ENCODE results near the gene CYP17A1.

Gene CYP17A1, protein sequence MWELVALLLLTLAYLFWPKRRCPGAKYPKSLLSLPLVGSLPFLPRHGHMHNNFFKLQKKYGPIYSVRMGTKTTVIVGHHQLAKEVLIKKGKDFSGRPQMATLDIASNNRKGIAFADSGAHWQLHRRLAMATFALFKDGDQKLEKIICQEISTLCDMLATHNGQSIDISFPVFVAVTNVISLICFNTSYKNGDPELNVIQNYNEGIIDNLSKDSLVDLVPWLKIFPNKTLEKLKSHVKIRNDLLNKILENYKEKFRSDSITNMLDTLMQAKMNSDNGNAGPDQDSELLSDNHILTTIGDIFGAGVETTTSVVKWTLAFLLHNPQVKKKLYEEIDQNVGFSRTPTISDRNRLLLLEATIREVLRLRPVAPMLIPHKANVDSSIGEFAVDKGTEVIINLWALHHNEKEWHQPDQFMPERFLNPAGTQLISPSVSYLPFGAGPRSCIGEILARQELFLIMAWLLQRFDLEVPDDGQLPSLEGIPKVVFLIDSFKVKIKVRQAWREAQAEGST

DNA sequence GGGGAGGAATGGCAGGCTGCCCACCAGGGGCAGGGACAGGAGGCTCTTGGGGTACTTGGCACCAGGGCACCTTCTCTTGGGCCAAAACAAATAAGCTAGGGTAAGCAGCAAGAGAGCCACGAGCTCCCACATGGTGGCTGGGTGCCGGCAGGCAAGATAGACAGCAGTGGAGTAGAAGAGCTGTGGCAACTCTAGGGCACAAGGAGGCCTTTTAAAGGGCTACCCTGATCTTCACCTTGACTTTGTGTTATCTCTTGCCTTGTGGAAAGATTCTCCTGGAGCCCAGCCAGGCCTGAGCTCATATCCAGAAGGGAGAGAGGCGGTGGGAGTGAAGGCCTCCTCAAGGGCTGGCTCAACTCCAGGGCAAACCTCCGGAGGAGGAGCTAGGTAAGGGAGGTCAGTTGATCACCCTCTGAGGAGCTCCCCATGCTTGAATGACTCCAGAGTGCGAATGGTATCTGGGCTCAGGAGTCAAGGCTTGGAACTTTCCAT lies at the start of gene CYP17A1:
Gene CYP17A1 (minus strand): TSS at position 184 of the 492 bp plus-strand sequence. CDS start 52 bp downstream, at position 132.
- no peaks in the 10 kb centered on the region for H3F3A ChIP-seq (ENCODE audit: insufficient read depth)
- TF ChIP-seq, protein P1, sequence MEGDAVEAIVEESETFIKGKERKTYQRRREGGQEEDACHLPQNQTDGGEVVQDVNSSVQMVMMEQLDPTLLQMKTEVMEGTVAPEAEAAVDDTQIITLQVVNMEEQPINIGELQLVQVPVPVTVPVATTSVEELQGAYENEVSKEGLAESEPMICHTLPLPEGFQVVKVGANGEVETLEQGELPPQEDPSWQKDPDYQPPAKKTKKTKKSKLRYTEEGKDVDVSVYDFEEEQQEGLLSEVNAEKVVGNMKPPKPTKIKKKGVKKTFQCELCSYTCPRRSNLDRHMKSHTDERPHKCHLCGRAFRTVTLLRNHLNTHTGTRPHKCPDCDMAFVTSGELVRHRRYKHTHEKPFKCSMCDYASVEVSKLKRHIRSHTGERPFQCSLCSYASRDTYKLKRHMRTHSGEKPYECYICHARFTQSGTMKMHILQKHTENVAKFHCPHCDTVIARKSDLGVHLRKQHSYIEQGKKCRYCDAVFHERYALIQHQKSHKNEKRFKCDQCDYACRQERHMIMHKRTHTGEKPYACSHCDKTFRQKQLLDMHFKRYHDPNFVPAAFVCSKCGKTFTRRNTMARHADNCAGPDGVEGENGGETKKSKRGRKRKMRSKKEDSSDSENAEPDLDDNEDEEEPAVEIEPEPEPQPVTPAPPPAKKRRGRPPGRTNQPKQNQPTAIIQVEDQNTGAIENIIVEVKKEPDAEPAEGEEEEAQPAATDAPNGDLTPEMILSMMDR (IDR thresholded peaks at IDR 0.05; ENCODE audit: insufficient read depth, low read length, poor library complexity, severe bottlenecking): no peak
- no peak for TF ChIP-seq EZH2phosphoT487 (conservative IDR thresholded peaks at IDR 0.05; ENCODE audit: low read length)
- H3K9me3 ChIP-seq (ENCODE audit: insufficient read depth, low read length): no peaks in the 10 kb centered on the region
- H2AFZ ChIP-seq (ENCODE audit: low read depth, low read length, severe bottlenecking): no peak within 1 kb of the TSS
- no peaks in the 10 kb centered on the region for H3K36me3 ChIP-seq (ENCODE audit: low read length)
- no peaks in the 10 kb centered on the region for H3K79me2 ChIP-seq (ENCODE audit: insufficient read depth, low read length)
- no peak within 1 kb of the TSS for H3K27ac ChIP-seq (ENCODE audit: low read depth, low read length)
- no peak within 1 kb of the TSS for H3K9ac ChIP-seq (ENCODE audit: low read length)
- H4K20me1 ChIP-seq (ENCODE audit: low read depth, low read length): no peaks in the 10 kb centered on the region
- no peaks in the 10 kb centered on the region for H3K9me2 ChIP-seq (replicated peaks; ENCODE audit: insufficient read depth, low read length)
- no peak within 1 kb of the TSS for H3K4me2 ChIP-seq (ENCODE audit: low read depth, low read length, poor library complexity, severe bottlenecking)
- H3K27me3 ChIP-seq (ENCODE audit: low read length): no peaks in the 10 kb centered on the region
- no peak within 1 kb of the TSS for H3K4me3 ChIP-seq (ENCODE audit: insufficient read depth, low read length, poor library complexity, severe bottlenecking)

DNA sequence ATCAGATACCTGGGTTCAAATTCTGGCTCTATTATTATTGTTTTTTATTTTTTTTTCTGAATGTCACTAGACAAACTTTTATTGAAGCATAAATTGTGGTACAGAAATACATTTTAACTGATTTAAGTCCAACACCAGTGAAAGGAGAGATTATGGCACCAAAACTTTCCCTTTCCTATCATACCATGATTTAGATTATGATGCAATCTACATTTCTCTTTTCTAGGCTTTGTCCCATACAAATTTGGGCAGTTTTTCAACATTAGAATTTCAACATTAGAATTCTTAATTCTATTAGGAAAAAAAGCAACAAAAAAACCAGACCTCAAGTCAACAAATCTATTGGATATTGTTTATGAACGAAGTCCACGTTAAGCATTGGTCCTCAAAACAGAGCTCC lies 43.0 kb upstream of the CYP17A1 start:
- H4K20me1 ChIP-seq (ENCODE audit: low read depth, low read length): no peaks in the 10 kb centered on the region
- H3K4me3 ChIP-seq (ENCODE audit: insufficient read depth, low read length, poor library complexity, severe bottlenecking): no peak overlapping the region
- no peaks in the 10 kb centered on the region for H3K27me3 ChIP-seq (ENCODE audit: low read length)
- H3K36me3 ChIP-seq (ENCODE audit: low read length): no peaks in the 10 kb centered on the region
- TF ChIP-seq EZH2phosphoT487 (conservative IDR thresholded peaks at IDR 0.05; ENCODE audit: low read length): no peak
- TF ChIP-seq, protein P1 (IDR thresholded peaks at IDR 0.05; ENCODE audit: insufficient read depth, low read length, poor library complexity, severe bottlenecking): no peak
- no peaks in the 10 kb centered on the region for H3K9me2 ChIP-seq (replicated peaks; ENCODE audit: insufficient read depth, low read length)
- H3K4me2 ChIP-seq (ENCODE audit: low read depth, low read length, poor library complexity, severe bottlenecking): no peak overlapping the region
- H3K79me2 ChIP-seq (ENCODE audit: insufficient read depth, low read length): no peaks in the 10 kb centered on the region
- no peaks in the 10 kb centered on the region for H3F3A ChIP-seq (ENCODE audit: insufficient read depth)
- H3K27ac ChIP-seq (ENCODE audit: low read depth, low read length): no peak overlapping the region
- no peak overlapping the region for H2AFZ ChIP-seq (ENCODE audit: low read depth, low read length, severe bottlenecking)
- H3K9me3 ChIP-seq (ENCODE audit: insufficient read depth, low read length): no peaks in the 10 kb centered on the region
- H3K9ac ChIP-seq (ENCODE audit: low read length): no peak overlapping the region

DNA sequence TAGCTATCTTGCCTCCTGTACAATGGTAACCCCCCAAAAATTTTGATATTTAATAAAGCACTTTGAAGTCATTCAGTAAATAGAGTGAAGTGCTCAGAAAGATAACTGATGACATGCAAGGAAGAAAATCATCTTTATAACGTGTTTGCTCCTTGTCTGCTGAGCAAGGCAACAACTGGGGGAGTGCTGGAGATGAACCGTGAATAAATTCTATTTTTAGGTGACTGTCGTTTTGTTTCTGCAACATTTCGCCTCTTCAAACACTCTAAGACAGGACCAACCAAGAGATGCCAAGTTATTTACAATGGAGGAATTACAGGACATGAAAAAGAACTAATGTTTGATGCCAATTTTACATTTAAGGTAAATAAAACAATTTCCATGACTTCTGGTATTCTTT lies 41.4 kb upstream of the CYP17A1 start:
- no peaks in the 10 kb centered on the region for H3K79me2 ChIP-seq (ENCODE audit: insufficient read depth, low read length)
- H3K27ac ChIP-seq (ENCODE audit: low read depth, low read length): no peak overlapping the region
- H3K4me2 ChIP-seq (ENCODE audit: low read depth, low read length, poor library complexity, severe bottlenecking): no peak overlapping the region

More for the DNA sequence above, 41.4 kb upstream of the CYP17A1 start:
- H3K9ac ChIP-seq (ENCODE audit: low read length): no peak overlapping the region
- TF ChIP-seq EZH2phosphoT487 (conservative IDR thresholded peaks at IDR 0.05; ENCODE audit: low read length): no peak
- TF ChIP-seq, protein P1 (IDR thresholded peaks at IDR 0.05; ENCODE audit: insufficient read depth, low read length, poor library complexity, severe bottlenecking): no peak
- no peaks in the 10 kb centered on the region for H3K27me3 ChIP-seq (ENCODE audit: low read length)
- H3K9me3 ChIP-seq (ENCODE audit: insufficient read depth, low read length): no peaks in the 10 kb centered on the region
- no peak overlapping the region for H2AFZ ChIP-seq (ENCODE audit: low read depth, low read length, severe bottlenecking)
- no peak overlapping the region for H3K4me3 ChIP-seq (ENCODE audit: insufficient read depth, low read length, poor library complexity, severe bottlenecking)
- no peaks in the 10 kb centered on the region for H3K36me3 ChIP-seq (ENCODE audit: low read length)
- no peaks in the 10 kb centered on the region for H3F3A ChIP-seq (ENCODE audit: insufficient read depth)
- H3K9me2 ChIP-seq (replicated peaks; ENCODE audit: insufficient read depth, low read length): no peaks in the 10 kb centered on the region
- H4K20me1 ChIP-seq (ENCODE audit: low read depth, low read length): no peaks in the 10 kb centered on the region

All from SU-DHL-6 (cell line).